Mesothelial cell of epicardium (in vitro differentiated cells): ENCODE data around the gene GHITM. TPM values are rescaled to one million over a fixed set of nuclear protein-coding genes. Genes with fewer than 3 reads are reported as not detected.
"Not testable (repeated sequence)": the region's sequence is repeated elsewhere in the genome, so short reads cannot be mapped to it uniquely, and the experiment has no call there.

Experiments
- DNase-seq, 2 experiments: peaks; one replicate each; pipeline ENCODE4 v3.0.0; 2021; ENCODE audit warnings: low spot score in 2 of 2; ENCODE audit not compliant: unreplicated experiment in 2 of 2
- H3K27ac Mint-ChIP-seq: 2 replicates; pipeline ENCODE4 v1.8.0; 2021; ENCODE audit warnings: mixed read lengths
- H3K27me3 Mint-ChIP-seq: 2 replicates; pipeline ENCODE4 v1.8.0; 2021; ENCODE audit warnings: low read depth, mixed read lengths
- H3K36me3 Mint-ChIP-seq: 2 replicates; pipeline ENCODE4 v1.8.0; 2021; ENCODE audit warnings: mixed read lengths
- H3K4me1 Mint-ChIP-seq: 2 replicates; pipeline ENCODE4 v1.8.0; 2021; ENCODE audit warnings: mixed read lengths
- H3K4me3 Mint-ChIP-seq: 2 replicates; pipeline ENCODE4 v1.8.0; 2021; ENCODE audit warnings: mild to moderate bottlenecking, moderate library complexity, mixed read lengths
- H3K9me3 Mint-ChIP-seq: 2 replicates; pipeline ENCODE4 v1.8.0; 2021; ENCODE audit warnings: mixed read lengths
- total RNA-seq: library from RNA; stranded (reverse); gene quantifications from 3 replicates; pipeline ENCODE4 v1.2.1, GENCODE V29; 2021
- TF ChIP-seq, protein P1 (sequence below): fragments of 200-600 bp; sonication (generic); IDR thresholded peaks from one replicate; pipeline ENCODE4 v1.5.0; 2021; ENCODE audit warnings: antibody characterized with exemption; ENCODE audit not compliant: unreplicated experiment

Gene GHITM
- total RNA-seq, 1 donor from 2014 or later, result 59.0 TPM

DNA sequence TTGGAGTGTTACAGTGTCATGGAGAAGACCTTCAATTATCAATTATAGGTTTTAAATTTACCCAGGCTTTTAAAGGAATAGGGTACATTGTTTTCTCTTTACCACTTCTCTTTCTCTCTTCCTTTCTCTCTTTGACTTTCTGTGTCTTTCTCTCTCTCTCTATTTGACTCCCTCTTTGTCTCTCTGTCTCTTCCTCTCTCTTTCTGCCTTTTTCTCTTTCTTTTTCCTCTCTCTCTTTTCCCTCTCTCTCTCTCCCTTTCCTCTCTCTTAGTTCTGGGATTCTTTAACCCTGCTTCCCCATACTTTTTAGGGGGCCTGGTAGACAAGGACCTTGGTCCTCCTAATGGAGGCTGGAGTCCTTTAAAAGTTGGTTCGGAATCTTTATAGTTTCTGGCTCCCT is 15.9 kb upstream of the GHITM start:
- Mint-ChIP-seq H3K27ac (no peak overlapping the region), H3K27me3 (peaks cover 22% of the 10 kb centered on the region), H3K9me3 (peaks cover 32% of the 10 kb centered on the region), H3K4me3 (no peak overlapping the region), H3K36me3 (no peaks in the 10 kb centered on the region), H3K4me1 (no peaks in the 10 kb centered on the region)
- no peak for DNase-seq
- TF ChIP-seq, protein P1, sequence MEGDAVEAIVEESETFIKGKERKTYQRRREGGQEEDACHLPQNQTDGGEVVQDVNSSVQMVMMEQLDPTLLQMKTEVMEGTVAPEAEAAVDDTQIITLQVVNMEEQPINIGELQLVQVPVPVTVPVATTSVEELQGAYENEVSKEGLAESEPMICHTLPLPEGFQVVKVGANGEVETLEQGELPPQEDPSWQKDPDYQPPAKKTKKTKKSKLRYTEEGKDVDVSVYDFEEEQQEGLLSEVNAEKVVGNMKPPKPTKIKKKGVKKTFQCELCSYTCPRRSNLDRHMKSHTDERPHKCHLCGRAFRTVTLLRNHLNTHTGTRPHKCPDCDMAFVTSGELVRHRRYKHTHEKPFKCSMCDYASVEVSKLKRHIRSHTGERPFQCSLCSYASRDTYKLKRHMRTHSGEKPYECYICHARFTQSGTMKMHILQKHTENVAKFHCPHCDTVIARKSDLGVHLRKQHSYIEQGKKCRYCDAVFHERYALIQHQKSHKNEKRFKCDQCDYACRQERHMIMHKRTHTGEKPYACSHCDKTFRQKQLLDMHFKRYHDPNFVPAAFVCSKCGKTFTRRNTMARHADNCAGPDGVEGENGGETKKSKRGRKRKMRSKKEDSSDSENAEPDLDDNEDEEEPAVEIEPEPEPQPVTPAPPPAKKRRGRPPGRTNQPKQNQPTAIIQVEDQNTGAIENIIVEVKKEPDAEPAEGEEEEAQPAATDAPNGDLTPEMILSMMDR, result no peak

DNA sequence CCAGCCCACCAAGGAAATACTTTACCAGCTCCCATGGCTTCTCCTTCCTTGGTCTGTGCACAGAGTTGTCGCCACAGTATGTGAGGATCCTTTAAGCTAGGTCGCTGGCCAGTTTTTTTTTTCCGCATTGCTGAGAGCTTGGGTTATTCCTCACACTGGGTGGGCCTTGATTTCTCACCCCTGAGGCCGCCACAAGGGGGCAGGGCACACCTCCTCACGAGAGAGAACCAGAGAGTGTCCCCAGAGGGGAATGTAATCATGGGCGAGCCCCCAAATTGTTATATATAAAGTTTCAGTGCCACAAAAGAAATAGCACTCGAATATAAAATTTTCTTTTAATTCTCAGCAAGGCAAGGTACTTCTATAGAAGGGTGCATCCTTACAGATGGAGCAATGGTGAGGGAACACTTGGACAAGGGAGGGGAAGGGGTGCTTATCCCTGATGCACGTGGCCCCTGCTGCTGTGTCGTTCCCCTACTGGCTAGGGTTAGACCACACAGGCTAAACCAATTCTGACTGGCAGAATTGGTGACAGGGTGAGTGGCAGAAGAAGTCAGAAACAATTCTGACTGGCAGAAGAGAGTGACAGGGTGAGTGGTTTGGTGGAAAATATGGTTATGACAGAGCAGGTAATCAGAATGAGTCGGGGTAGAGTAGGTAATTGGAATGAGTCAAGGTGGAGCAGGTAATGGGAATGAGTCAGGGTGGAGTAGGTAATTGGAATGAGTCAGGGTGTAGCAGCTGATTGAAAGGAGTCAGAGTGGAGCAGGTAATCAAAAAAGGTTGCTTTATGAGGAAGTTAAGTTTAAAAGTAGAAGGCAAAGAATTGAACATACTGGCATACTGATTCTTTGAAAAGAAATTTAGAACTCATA is 13.2 kb upstream of the GHITM start:
- DNase-seq, H3K36me3 Mint-ChIP-seq, H3K4me1 Mint-ChIP-seq, H3K4me3 Mint-ChIP-seq, H3K27ac Mint-ChIP-seq: not testable (repeated sequence)
- Mint-ChIP-seq H3K9me3 (peaks cover 35% of the 10 kb centered on the region), H3K27me3 (peaks cover 22% of the 10 kb centered on the region)

DNA sequence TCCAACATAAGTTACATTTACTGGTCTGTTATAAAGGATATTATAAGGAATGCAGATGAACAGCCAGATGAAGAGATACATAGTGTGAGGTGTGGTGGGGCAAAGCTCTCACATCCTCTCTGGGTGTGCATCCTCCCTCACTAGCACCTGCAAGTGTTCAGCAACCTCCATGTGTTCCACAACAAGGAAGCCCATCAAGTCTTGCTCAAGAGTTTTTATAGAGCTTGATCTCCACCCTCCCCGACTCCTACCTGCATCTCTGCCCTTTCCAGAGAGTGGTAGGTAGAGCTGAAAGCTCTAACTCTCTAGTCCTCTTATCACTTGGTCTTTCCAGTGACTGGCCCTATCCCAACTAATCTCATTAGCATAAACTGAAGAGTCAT is 12.5 kb upstream of the GHITM start:
- no peaks in the 10 kb centered on the region for H3K36me3 Mint-ChIP-seq
- peaks cover 35% of the 10 kb centered on the region for H3K9me3 Mint-ChIP-seq
- no peak overlapping the region for H3K27ac Mint-ChIP-seq
- no peak overlapping the region for H3K4me3 Mint-ChIP-seq
- DNase-seq, result no peak
- TF ChIP-seq, protein P1, result no peak
- H3K27me3 Mint-ChIP-seq, result peaks cover 27% of the 10 kb centered on the region
- H3K4me1 Mint-ChIP-seq, result no peaks in the 10 kb centered on the region

DNA sequence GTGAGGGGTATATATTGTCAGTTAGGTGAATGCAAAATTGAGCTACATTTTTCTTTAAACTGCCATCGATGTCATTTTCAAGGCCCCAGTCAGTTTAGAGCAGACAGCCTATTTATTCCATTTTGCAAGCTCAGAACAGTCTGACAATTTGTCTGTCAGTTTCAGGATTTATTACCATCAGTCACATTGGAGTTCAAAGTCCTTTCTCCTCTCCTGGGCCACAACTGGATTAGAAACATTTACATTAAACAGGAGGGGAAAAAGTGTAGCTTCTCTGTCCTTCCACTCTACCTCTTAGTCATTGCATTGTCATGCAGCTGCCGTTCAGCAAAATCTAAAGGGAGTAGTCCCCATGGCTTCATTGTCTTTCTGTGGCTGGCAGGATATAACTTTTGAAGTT is 3.5 kb upstream of the GHITM start:
- DNase-seq, result no peak
- Mint-ChIP-seq H3K36me3 (no peaks in the 10 kb centered on the region), H3K27me3 (peaks cover 49% of the 10 kb centered on the region), H3K4me3 (no peak overlapping the region), H3K4me1 (peaks cover 24% of the 10 kb centered on the region), H3K27ac (no peak overlapping the region), H3K9me3 (no peaks in the 10 kb centered on the region)
- TF ChIP-seq, protein P1, result no peak

DNA sequence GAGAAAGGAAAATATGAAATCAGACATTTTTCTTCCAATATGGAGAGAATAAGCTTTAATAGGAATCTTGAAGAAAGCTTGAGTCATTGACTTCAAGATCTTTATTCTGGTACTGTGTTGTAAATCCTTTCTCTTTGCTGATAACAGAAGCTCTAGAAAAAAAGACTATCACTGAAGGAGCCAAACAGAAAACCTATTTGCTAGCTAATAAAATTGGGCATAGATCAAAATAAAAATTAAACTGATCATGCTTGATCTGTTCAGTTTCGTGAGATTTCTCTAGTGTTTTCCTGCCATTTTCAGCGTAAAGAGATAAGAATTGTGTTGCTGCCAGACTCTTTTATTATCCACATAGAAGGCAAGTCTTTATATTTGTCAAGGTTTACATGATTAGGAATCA is 1.5 kb upstream of the GHITM start:
- Mint-ChIP-seq H3K27ac (peak overlapping the region; percentile 67), H3K27me3 (peaks cover 36% of the 10 kb centered on the region), H3K4me3 (peak overlapping the region; percentile 97), H3K9me3 (no peaks in the 10 kb centered on the region), H3K4me1 (peaks cover 32% of the 10 kb centered on the region), H3K36me3 (no peaks in the 10 kb centered on the region)
- no peak for DNase-seq
- TF ChIP-seq, protein P1, result no peak

DNA sequence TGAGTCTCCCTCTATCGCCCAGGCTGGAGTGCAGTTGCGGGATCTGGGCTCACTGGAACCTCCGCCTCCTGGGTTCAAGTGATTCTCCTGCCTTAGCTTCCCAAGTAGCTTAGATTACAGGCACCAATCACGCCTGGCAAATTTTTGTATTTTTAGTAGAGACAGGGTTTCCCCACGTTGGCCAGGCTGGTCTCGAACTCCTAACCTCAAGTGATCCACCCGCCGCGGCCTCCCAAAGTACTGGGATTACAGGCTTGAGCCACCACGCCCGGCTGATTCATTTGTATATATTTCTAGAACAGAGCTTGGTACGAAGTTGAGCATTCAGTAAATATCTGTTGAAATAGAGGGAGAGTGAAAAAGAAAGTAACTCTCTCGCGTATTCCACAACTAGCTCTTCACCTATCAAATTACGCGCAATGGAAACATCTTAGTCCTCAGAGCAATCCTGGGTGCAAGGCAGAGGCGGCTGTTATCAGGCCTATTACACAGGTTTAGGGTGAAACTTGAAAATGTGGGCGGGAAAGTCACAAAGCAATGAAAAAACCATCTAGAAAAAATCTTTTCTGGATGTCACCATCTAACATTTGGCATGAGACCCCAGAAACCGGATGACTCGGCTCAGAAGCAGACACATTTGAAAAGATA is 707 bp upstream of the GHITM start:
- Mint-ChIP-seq H3K4me3 (peak overlapping the region; percentile 97), H3K36me3 (peaks cover 3% of the 10 kb centered on the region), H3K27me3 (peaks cover 28% of the 10 kb centered on the region), H3K9me3 (no peaks in the 10 kb centered on the region), H3K4me1 (peaks cover 32% of the 10 kb centered on the region), H3K27ac (peak overlapping the region; percentile 98)
- no peak for DNase-seq
- TF ChIP-seq, protein P1, result no peak
